Astrocyte of the spinal cord (primary cell): ENCODE measurements around the gene GDI1.

Experiments used
- DNase-seq: peaks from one replicate; pipeline ENCODE4 v3.0.0; 2011; ENCODE audit warnings: low read depth, low spot score
- H3K4me3 ChIP-seq: 2 replicates; pipeline ENCODE4 v1.5.1; 2011; ENCODE audit warnings: low read depth, mild to moderate bottlenecking, low read length, moderate library complexity
- in situ Hi-C: cut with HindIII; loops from 2 replicates; pipeline ENCODE4 v1.10.0; 2017; ENCODE audit warnings: low sequenced_read_pairs
- TF ChIP-seq, protein P1 (sequence below): IDR thresholded peaks from 2 replicates; pipeline ENCODE4 v1.5.1; 2012; ENCODE audit warnings: low read depth, mild to moderate bottlenecking, low read length, inconsistent platforms

Gene GDI1

DNA sequence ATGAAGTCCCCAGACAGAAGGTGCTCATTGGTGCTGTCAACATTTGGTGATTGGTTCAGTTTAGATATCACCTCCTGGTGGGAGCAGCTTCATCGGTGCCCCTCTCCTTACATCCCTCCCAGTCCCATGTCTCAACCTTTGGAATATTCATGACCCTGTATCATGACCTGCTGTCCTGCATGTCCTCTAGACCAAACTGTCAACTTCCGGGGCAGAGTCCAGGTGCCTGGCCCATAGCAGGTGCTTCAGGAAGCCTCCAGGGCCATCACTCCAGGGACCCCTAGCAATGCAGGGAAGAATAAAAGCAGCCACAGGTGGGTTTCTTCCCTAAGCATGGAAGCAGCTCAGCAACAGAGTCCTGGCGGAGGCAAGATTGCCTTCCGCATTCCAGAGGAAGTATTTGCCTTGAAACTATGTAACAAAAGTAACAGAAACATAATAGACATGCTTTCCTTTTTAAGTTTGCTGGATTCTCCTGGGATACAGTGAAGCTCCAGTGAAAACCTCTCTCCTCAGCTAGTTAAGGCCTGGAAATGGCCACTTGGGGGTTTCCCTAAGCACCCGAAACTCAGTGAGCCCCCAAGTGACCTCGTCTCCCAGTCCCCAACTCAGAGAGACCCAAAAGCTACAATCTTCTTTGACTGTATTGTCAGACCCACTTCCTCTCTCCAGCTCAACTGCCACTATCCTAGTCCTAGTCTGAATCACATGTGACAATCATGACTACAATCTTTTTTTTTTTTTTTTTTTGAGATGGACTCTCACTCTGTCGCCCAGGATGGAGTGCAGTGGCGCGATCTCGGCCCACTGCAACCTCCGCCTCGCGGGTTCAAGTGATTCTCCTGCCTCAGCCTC, 9.8 kb upstream of the GDI1 start:
- TF ChIP-seq, protein P1, sequence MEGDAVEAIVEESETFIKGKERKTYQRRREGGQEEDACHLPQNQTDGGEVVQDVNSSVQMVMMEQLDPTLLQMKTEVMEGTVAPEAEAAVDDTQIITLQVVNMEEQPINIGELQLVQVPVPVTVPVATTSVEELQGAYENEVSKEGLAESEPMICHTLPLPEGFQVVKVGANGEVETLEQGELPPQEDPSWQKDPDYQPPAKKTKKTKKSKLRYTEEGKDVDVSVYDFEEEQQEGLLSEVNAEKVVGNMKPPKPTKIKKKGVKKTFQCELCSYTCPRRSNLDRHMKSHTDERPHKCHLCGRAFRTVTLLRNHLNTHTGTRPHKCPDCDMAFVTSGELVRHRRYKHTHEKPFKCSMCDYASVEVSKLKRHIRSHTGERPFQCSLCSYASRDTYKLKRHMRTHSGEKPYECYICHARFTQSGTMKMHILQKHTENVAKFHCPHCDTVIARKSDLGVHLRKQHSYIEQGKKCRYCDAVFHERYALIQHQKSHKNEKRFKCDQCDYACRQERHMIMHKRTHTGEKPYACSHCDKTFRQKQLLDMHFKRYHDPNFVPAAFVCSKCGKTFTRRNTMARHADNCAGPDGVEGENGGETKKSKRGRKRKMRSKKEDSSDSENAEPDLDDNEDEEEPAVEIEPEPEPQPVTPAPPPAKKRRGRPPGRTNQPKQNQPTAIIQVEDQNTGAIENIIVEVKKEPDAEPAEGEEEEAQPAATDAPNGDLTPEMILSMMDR: no peak
- no peak overlapping the region for H3K4me3 ChIP-seq
- DNase-seq: no peak
- in situ Hi-C loops: no loop called here

DNA sequence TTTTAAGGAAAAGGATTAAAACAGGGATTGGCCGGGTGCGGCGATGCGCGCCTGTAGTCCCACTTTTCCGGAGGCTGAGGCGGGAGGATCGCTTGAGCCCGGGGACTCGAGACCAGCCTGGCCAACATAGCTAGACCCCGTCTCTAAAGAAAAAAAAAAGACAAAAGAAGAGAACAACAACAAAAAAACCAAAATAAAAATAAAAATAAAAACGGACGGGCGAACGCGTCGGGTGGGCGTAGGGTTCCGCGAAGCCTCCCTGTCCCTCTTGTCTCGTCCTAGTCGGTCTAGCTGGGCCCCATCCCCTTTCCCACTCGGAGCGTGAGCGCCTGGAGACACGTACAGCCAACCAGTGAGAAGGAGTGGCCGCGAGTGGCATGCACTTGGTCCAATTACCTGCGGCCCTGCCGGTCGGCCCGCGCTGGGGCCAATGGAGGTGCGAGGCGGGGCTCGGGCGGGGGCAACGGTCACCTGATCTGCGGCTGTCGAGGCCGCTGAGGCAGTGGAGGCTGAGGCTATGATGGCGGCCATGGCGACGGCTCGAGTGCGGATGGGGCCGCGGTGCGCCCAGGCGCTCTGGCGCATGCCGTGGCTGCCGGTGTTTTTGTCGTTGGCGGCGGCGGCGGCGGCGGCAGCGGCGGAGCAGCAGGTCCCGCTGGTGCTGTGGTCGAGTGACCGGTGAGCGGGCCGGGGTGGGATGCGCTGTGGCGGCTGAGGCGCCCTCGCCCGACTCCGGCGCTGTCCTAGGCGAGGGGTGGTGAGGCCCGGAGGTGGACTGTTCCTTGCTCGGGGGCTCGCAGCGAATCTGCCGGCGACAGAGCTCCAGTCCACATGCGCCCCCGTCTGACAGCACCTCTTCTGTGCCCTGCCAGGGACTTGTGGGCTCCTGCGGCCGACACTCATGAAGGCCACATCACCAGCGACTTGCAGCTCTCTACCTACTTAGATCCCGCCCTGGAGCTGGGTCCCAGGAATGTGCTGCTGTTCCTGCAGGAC, 8.5 kb upstream of the GDI1 start, which contains the start of gene ATP6AP1:
TSS of gene ATP6AP1 (plus strand) at position 502 of the 996 bp plus-strand sequence. CDS start at position 518, 16 bp downstream.
- in situ Hi-C loops: no loop called here
- peak; percentile 94 for DNase-seq
- peak within 1 kb of the TSS; percentile 63 for H3K4me3 ChIP-seq

DNA sequence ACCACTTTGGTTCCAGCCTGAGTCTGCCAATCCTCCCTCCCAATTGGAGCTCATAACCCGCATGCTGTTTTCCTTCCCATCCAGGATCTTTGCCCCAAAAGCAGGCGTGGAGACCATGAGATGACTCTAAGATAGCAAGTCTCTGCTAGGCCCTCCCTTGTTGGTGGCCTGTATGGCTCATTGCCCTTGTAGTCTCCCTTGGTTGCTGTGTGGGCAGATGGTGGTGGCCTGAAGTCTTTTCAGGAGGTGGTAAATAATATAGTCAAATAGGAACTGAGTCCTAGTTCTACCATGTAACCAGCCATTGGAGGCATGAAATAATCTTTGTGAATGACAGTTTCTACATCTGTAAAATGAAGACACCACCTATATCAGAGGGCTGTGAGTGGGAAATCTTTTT, 7.2 kb upstream of the GDI1 start:
- in situ Hi-C loops: no loop called here
- DNase-seq: no peak
- no peak overlapping the region for H3K4me3 ChIP-seq
- TF ChIP-seq, protein P1: no peak

More for the DNA sequence above, 8.5 kb upstream of the GDI1 start, which contains the start of gene ATP6AP1:
- TF ChIP-seq, protein P1: no peak

DNA sequence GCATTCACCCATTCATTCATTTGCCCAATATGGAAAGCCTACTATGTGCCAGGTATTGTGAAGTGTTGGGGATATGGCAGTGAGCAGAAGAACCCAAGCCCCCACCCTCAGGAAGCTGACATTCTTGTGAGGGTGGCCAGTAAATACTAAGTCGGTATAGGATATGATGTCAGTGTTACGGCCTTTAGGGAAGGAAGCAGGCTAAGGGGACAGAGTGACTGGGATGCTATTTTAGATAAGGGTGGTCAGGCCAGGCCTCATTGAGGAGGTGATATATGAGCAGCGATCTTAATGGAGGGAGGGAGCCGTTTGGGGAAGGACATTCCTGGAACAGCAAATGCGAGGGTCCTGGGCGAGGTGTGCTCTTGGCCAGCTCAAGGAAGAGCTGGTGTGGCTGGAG, 6.5 kb upstream of the GDI1 start:
- no peak overlapping the region for H3K4me3 ChIP-seq
- in situ Hi-C loops: no loop called here
- TF ChIP-seq, protein P1: no peak
- no peak for DNase-seq

DNA sequence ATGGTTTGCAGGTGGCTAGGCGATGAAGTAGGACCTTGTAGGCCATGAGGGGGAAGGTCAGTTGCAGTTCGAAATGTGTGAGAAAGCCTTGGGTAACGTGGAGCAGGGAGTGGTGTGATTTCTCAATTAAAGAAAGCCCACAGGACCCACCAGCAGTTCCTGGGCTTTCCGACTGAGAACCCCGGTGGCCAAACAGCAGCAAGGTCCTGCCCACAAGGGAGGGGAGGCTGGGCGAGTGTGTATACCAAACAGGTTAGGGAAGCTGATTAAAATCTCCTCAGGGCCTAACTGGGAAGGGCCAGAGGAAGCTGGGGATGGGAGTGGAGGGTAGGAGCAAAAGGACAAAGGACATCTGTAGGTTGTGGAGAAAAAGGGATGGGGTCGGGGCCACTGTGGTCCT, 6.0 kb upstream of the GDI1 start:
- in situ Hi-C loops: no loop called here
- no peak overlapping the region for H3K4me3 ChIP-seq
- DNase-seq: no peak
- TF ChIP-seq, protein P1: no peak

DNA sequence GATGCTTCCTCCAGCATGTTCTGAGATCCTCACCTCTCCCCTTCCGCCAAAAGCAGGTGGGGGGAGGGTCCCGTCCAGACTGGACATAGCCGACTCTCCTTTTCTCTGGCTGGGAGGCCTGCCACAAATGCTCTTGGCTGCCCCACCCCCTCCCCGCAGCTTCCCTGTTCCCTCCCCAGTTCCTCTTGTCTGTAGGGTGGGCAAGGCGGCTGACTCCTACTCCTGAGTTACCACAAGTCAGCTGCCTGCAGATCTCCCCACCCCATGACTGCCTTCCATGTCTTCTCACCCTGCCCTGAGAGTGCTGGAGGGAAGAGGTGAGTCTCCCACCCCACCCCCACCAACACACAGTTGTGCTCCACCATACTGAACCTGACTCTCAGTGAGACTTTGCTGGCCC, 5.6 kb upstream of the GDI1 start:
- in situ Hi-C loops: no loop called here
- no peak overlapping the region for H3K4me3 ChIP-seq
- no peak for DNase-seq
- TF ChIP-seq, protein P1: no peak
